ENCODE measurements around the gene DHX30.
"Not testable (repeated sequence)": the region's sequence is repeated elsewhere in the genome, so short reads cannot be mapped to it uniquely, and the experiment has no call there.

DHX30 gene

GRCh38 chr3:47813551-47814177 lies 10.7 kb downstream of the DHX30 start:
- DNase-seq (ENCODE audit: low read depth): no peak

GRCh38 chr3:47817609-47818008 lies 14.7 kb downstream of the DHX30 start:
- DNase-seq (ENCODE audit: low read depth): no peak

DNA sequence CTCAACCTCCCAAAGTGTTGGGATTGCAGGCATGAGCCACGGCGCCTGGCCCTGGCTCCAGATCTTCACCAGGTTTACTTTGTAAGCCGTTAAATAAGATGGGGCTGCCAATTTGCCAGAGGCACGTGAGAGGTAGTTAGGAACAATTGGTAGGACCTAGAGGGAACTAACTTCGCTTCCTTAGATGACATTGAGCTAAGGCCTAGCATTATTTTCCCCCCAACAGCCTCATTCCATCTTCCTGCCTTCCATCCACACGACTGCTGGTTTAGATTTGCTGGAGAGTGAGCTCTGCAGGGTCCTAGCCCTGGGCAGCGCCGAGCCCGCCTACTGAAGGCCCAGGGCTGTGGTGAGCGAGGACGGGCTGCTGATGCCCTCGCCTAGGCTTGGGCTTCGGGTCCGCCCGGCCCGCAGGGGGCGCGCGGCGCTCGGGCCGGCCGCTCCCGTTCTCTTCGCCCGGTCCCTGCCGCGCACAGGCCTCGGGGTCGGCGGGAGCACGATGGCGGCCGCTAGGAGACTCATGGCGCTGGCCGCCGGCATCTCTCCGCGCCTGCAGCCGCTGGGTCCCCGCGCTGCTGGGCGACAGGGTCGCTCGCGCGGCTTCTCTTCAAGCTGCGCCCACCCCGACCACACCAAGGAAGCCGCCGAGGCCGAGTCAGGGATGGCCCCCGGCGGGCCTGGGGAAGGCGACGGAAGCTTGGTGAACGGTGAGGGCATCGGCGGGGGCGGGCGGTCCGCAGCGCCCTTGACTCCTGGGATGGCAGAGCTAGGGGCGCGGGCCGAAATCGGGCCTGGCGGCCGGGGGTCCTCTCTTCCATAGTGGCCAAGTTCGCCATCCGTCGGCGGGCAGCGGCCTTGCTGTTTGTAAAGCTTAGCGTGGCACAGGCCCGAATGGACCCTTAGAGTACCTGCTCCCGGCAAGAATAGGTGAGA lies 21.9 kb downstream of the DHX30 start:
- peak; percentile 78 for DNase-seq (ENCODE audit: low read depth)

GRCh38 chr3:47825590-47825989 lies 22.7 kb downstream of the DHX30 start:
- no peak for DNase-seq (ENCODE audit: low read depth)

- DNase-seq (ENCODE audit: low read depth): not testable (repeated sequence)
Observed at GRCh38 chr3:47829482-47829881, 26.5 kb downstream of the DHX30 start.

- no peak for DNase-seq (ENCODE audit: low read depth)
Observed at GRCh38 chr3:47836986-47837385, 34.0 kb downstream of the DHX30 start.

DNA sequence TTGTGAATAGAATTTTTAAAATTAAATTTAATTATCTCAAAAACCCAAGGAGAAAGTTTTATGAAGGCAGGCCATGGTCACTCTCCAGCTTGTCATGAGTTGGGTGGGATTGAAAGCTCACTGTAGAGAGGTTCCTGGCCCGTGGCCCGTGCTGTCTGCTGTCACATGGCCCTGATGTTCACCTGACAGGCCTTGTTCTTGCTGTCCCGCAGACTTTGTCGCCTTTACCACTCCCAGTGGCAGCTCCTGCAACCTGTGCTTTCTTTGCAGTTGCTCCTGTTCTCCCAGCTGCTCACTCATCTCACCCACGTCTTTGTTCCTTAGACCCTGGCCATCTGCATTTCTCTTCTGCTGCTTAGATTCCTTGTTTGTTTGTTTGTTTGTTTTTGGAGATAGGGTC lies 35.6 kb downstream of the DHX30 start:
- DNase-seq (ENCODE audit: low read depth): no peak

- DNase-seq (ENCODE audit: low read depth): no peak
Observed at GRCh38 chr3:47841786-47842349, 38.9 kb downstream of the DHX30 start.

GRCh38 chr3:47846186-47846879 lies 43.4 kb downstream of the DHX30 start:
- no peak for DNase-seq (ENCODE audit: low read depth)

- no peak for DNase-seq (ENCODE audit: low read depth)
Observed at GRCh38 chr3:47846880-47847248, 43.9 kb downstream of the DHX30 start.

GRCh38 chr3:47847260-47847659 lies 44.3 kb downstream of the DHX30 start:
- DNase-seq (ENCODE audit: low read depth): no peak

GRCh38 chr3:47847801-47848518 lies 45.0 kb downstream of the DHX30 start:
- no peak for DNase-seq (ENCODE audit: low read depth)

- DNase-seq (ENCODE audit: low read depth): no peak
Observed at GRCh38 chr3:47848599-47849117, 45.7 kb downstream of the DHX30 start.

GRCh38 chr3:47849186-47849698 lies 46.3 kb downstream of the DHX30 start:
- no peak for DNase-seq (ENCODE audit: low read depth)

- no peak for DNase-seq (ENCODE audit: low read depth)
Observed at GRCh38 chr3:47849699-47850563, 47.0 kb downstream of the DHX30 start.

GRCh38 chr3:47850564-47851410 lies 47.8 kb downstream of the DHX30 start:
- no peak for DNase-seq (ENCODE audit: low read depth)

DNA sequence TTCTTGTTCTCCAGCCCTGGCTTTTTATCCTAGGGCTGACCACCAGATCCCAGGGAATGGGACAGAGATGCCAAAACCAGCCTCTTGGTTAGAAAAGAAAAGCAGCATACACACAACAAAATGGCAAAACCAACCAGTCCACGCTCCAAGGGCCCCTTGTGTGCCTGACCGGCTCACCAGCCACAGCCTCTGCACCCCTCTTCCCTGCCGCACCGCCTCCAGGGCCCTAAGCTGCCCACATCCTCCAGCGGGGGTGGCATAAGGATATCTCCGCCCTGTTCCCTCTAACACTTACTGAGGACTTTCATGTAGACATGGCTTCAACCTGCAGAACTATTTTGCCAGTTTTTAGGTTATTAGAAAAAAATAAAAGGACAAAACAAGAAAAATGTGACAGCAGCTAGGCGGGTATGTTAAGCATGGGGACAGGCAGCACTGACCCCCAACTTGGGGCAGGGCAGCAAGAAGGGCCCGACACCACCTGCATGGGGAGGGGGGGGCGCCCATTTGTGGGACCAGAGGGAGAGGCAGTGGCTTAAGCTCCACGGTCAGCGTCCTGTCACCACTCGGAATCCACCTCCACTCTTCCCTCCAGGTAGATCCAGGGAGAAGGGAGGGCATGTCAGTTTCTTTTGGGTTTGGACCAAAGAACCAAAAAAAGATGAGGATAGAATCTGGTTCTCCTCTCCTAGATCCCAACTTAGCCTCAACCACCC lies 49.1 kb downstream of the DHX30 start:
- no peak for DNase-seq (ENCODE audit: low read depth)
